ENCODE data around the gene DNMT1.
"Not testable (repeated sequence)": the region's sequence is repeated elsewhere in the genome, so short reads cannot be mapped to it uniquely, and the experiment has no call there.

Gene DNMT1

DNA sequence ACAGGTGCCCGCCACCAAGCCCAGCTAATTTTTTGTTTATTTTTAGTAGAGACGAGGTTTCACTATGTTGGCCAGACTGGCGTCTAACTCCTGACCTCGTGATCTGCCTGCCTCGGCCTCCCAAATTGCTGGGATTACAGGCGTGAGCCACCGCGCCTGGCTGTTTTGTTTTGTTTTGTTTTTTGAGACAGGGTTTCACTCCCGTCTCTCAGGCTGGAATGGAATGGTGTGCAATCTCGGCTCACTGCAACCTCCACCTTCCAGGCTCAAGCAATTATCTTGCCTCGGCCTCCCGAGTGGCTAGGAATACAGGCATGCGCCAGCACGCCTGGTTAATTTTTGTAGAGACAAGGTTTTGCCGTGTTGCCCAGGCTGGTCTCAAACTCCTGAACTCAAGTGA lies 5.3 kb upstream of the DNMT1 start:
- not testable (repeated sequence) for H3K27ac ChIP-seq (ENCODE audit: low read depth, low read length); H3K9ac ChIP-seq (ENCODE audit: low read depth, low read length); H3K4me1 ChIP-seq (ENCODE audit: control insufficient read depth, insufficient read depth, low read length); H3K27me3 ChIP-seq (ENCODE audit: control insufficient read depth, insufficient read depth, low read length); H3K36me3 ChIP-seq (ENCODE audit: control insufficient read depth, insufficient read depth, low read length); H3K4me3 ChIP-seq (ENCODE audit: low read depth, low read length); H3K9me3 ChIP-seq (ENCODE audit: control insufficient read depth, insufficient read depth, low read length)

DNA sequence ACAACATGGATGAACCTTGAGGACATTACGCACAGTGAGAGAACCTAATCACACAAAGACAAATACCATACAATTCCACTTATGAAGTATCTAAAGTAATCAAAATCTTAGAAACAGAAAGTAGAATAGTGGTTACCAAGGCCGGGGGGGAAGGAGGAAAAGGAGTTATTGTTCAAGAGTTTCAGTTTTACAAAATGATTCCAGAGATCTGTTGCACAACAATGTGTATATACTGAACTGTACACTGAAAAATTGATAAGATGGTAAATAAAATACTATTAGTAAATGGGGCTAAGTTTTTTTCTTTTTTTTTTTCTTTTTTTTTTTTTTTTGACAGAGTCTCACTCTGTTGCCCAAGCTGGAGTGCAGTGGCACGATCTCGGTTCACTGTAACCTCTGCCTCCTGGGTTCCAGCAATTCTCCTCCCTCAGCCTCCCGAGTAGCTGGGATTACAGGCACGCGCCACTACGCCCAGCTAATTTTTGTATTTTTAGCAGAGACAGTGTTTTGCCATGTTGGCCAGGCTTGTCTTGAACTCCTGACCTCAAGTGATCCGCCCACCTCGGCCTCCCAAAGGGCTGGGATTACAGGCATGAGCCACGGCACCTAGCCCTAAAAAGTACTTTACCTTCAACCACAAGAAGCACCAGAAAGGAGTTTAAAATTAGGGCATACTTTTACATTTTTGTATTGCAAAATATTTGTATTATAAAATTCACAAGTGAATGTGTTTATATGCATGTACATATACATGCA lies 4.3 kb upstream of the DNMT1 start:
- H3K36me3 ChIP-seq (ENCODE audit: control insufficient read depth, insufficient read depth, low read length); H3K27me3 ChIP-seq (ENCODE audit: control insufficient read depth, insufficient read depth, low read length); H3K9me3 ChIP-seq (ENCODE audit: control insufficient read depth, insufficient read depth, low read length); H3K27ac ChIP-seq (ENCODE audit: low read depth, low read length); H3K4me3 ChIP-seq (ENCODE audit: low read depth, low read length); H3K4me1 ChIP-seq (ENCODE audit: control insufficient read depth, insufficient read depth, low read length); H3K9ac ChIP-seq (ENCODE audit: low read depth, low read length): not testable (repeated sequence)

DNA sequence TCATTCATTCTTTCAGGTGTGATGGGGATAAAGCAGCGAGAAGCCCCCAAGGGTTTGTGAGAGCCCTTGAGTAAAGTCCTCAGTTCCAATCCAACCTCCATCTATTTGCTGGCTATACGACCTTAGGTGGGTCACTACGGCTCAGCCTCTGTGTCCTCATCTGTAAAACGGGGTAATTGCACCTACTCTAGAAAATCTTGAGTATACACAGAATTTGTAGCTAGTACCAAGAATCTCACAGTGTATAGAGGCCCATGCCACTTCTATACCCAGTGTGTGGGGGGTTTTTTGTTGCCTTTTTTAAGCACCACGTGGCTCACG lies 406 bp upstream of the DNMT1 start:
- Histone ChIP-seq H3K27me3 (ENCODE audit: control insufficient read depth, insufficient read depth, low read length) (no peaks in the 10 kb centered on the region), H3K9me3 (ENCODE audit: control insufficient read depth, insufficient read depth, low read length) (no peaks in the 10 kb centered on the region), H3K4me3 (ENCODE audit: low read depth, low read length) (peak overlapping the region; percentile 85), H3K27ac (ENCODE audit: low read depth, low read length) (peak overlapping the region; percentile 34), H3K4me1 (ENCODE audit: control insufficient read depth, insufficient read depth, low read length) (no peaks in the 10 kb centered on the region), H3K36me3 (ENCODE audit: control insufficient read depth, insufficient read depth, low read length) (peaks cover 10% of the 10 kb centered on the region), H3K9ac (ENCODE audit: low read depth, low read length) (no peak overlapping the region)

DNA sequence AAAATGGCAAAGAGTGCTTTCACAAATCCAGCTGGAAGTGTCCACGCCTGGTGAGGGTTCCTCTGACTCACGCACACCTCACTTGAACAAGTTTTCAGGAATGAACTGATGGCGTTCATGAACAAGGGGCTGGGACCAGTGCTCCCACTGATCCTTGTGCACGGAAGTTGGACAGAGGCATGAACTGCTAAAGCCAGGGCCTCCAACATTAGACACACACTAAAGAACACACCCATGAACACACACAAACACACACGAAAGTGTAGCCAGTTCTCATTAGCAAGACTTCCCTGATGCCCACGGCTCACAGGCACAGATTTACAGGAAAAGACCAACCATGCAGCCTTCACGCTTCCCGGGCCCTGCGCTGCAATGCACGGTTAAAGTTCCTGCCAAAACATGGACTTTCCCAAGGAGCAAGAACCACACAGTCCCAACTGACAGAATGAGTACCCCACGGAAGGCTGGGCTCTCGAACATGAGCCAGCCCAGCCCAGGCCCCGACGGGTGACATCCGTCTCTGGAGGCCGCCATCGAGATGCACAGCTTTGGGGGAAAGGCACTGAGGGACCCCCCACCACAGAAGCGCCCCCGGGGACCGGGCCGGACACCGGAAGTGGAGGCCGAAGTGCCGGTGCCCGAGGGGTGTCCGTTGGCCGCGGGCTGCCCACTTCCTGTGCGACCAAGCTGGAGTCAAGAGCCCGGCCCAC lies 808 bp downstream of the DNMT1 start:
- Histone ChIP-seq H3K27ac (ENCODE audit: low read depth, low read length) (peak overlapping the region; percentile 95), H3K4me3 (ENCODE audit: low read depth, low read length) (peak overlapping the region; percentile 85), H3K4me1 (ENCODE audit: control insufficient read depth, insufficient read depth, low read length) (no peaks in the 10 kb centered on the region), H3K36me3 (ENCODE audit: control insufficient read depth, insufficient read depth, low read length) (peaks cover 18% of the 10 kb centered on the region), H3K9me3 (ENCODE audit: control insufficient read depth, insufficient read depth, low read length) (no peaks in the 10 kb centered on the region), H3K27me3 (ENCODE audit: control insufficient read depth, insufficient read depth, low read length) (no peaks in the 10 kb centered on the region), H3K9ac (ENCODE audit: low read depth, low read length) (peak overlapping the region; percentile 83)

DNA sequence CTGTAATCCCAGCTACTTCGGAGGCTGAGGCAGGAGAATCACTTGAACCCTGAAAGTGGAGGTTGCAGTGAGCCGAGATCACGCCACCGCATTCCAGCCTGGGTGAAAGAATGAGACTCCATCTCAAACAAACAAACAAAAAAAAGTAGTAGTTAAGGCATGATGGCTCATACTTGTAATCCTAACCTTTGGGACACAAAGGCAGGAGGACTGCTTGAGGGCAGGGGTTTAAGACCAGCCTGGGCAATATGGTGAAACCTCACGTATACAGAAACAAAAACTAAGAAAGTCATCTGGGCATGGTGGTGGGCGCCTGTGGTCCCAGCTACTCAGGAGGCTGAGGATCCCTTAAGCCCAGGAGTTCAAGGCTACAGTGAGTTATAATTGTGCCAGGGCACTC lies 1.8 kb downstream of the DNMT1 start:
- Histone ChIP-seq H3K36me3 (ENCODE audit: control insufficient read depth, insufficient read depth, low read length) (peaks cover 20% of the 10 kb centered on the region), H3K27ac (ENCODE audit: low read depth, low read length) (no peak overlapping the region), H3K27me3 (ENCODE audit: control insufficient read depth, insufficient read depth, low read length) (no peaks in the 10 kb centered on the region), H3K9ac (ENCODE audit: low read depth, low read length) (no peak overlapping the region), H3K4me1 (ENCODE audit: control insufficient read depth, insufficient read depth, low read length) (no peaks in the 10 kb centered on the region), H3K4me3 (ENCODE audit: low read depth, low read length) (no peak overlapping the region), H3K9me3 (ENCODE audit: control insufficient read depth, insufficient read depth, low read length) (no peaks in the 10 kb centered on the region)

DNA sequence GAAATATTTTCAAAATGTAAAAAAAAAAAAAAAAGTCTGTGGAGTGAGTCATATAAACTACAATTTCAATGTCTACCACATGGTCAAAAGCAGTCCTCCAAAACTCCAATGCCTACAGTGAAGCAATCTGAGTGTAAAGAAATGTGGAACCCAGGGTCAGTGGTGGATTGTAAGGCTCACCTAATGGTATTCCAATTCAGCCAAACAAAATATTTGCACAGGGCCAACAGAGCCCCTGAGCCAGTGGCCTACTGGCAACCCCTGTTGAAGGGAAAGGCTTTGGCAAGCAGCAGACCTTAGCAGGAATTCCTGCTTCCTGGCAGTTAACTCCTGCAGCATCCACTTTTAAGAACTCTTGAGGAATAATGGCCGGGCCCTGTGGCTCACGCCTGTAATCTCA lies 3.4 kb downstream of the DNMT1 start:
- no peak overlapping the region for H3K4me3 ChIP-seq (ENCODE audit: low read depth, low read length)
- peaks cover 26% of the 10 kb centered on the region for H3K36me3 ChIP-seq (ENCODE audit: control insufficient read depth, insufficient read depth, low read length)
- H3K9me3 ChIP-seq (ENCODE audit: control insufficient read depth, insufficient read depth, low read length), result no peaks in the 10 kb centered on the region
- H3K27ac ChIP-seq (ENCODE audit: low read depth, low read length), result no peak overlapping the region
- no peak overlapping the region for H3K9ac ChIP-seq (ENCODE audit: low read depth, low read length)
- no peaks in the 10 kb centered on the region for H3K4me1 ChIP-seq (ENCODE audit: control insufficient read depth, insufficient read depth, low read length)
- no peaks in the 10 kb centered on the region for H3K27me3 ChIP-seq (ENCODE audit: control insufficient read depth, insufficient read depth, low read length)

DNA sequence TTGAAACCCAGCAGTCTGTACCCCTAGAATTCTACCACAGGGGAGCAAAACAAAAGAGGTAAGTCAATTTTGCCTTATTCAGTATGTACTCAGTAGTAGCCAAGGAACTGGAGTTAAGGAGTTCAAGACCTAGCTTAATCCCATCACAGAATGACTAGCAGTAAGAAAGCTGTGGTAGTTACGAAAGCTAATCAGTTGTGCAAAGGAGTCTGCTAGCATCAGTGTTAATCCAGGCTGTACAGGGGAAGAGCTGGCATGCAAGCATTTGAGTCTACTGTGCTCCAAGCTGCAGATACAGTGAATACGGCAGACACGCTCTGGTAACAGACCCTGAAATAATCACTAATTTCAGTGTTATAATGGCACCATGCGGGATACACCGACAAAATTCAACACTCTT lies 4.7 kb downstream of the DNMT1 start:
- peaks cover 37% of the 10 kb centered on the region for H3K36me3 ChIP-seq (ENCODE audit: control insufficient read depth, insufficient read depth, low read length)
- H3K4me1 ChIP-seq (ENCODE audit: control insufficient read depth, insufficient read depth, low read length), result no peaks in the 10 kb centered on the region

DNA sequence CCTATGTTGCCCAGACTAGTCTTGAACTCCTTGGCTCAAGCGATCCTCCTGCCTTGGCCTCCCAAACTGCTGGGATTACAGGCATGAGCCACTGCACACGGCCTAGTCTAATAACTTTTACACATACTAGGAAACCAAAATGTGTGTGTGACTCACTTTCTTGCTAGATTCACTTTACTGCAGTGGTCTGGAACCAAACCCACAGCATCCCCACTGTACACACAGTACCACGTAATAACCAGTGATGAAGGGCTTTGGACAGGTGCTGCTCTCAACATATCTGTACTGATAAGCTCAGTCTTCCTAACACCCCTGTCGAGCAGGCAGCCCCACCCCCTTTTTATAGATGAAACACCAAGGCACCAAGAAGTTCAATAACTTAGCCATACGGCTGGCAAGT lies 5.1 kb downstream of the DNMT1 start:
- H3K4me3 ChIP-seq (ENCODE audit: low read depth, low read length), result no peak overlapping the region
- H3K27me3 ChIP-seq (ENCODE audit: control insufficient read depth, insufficient read depth, low read length), result no peaks in the 10 kb centered on the region
- no peaks in the 10 kb centered on the region for H3K4me1 ChIP-seq (ENCODE audit: control insufficient read depth, insufficient read depth, low read length)
- peaks cover 40% of the 10 kb centered on the region for H3K36me3 ChIP-seq (ENCODE audit: control insufficient read depth, insufficient read depth, low read length)
- no peak overlapping the region for H3K9ac ChIP-seq (ENCODE audit: low read depth, low read length)
- no peak overlapping the region for H3K27ac ChIP-seq (ENCODE audit: low read depth, low read length)
- H3K9me3 ChIP-seq (ENCODE audit: control insufficient read depth, insufficient read depth, low read length), result no peaks in the 10 kb centered on the region

More for the DNA sequence above, 4.7 kb downstream of the DNMT1 start:
- no peak overlapping the region for H3K9ac ChIP-seq (ENCODE audit: low read depth, low read length)
- H3K27ac ChIP-seq (ENCODE audit: low read depth, low read length), result no peak overlapping the region
- no peaks in the 10 kb centered on the region for H3K9me3 ChIP-seq (ENCODE audit: control insufficient read depth, insufficient read depth, low read length)
- no peaks in the 10 kb centered on the region for H3K27me3 ChIP-seq (ENCODE audit: control insufficient read depth, insufficient read depth, low read length)
- no peak overlapping the region for H3K4me3 ChIP-seq (ENCODE audit: low read depth, low read length)

DNA sequence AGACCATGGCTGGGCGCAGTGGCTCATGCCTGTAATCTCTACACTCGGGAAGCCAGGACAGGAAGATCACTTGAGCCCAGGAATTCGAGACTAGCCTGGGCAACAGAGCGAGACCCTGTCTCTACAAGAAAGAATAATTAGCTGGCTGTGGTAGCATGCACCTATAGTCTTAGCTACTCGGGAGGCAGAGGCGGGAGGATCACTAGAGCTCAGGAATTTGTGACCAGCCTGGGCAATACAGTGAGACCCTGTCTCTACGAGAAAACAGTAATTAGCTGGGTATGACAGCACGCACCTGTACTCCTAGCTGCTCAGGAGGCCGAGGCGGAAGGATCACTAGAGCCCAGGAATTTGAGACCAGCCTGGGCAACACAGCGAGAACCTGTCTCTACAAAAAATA lies 7.4 kb downstream of the DNMT1 start:
- H3K9me3 ChIP-seq (ENCODE audit: control insufficient read depth, insufficient read depth, low read length), result no peaks in the 10 kb centered on the region
- H3K27me3 ChIP-seq (ENCODE audit: control insufficient read depth, insufficient read depth, low read length), result no peaks in the 10 kb centered on the region
- no peak overlapping the region for H3K9ac ChIP-seq (ENCODE audit: low read depth, low read length)
- no peak overlapping the region for H3K27ac ChIP-seq (ENCODE audit: low read depth, low read length)
- peaks cover 48% of the 10 kb centered on the region for H3K36me3 ChIP-seq (ENCODE audit: control insufficient read depth, insufficient read depth, low read length)
- no peaks in the 10 kb centered on the region for H3K4me1 ChIP-seq (ENCODE audit: control insufficient read depth, insufficient read depth, low read length)
- no peak overlapping the region for H3K4me3 ChIP-seq (ENCODE audit: low read depth, low read length)

DNA sequence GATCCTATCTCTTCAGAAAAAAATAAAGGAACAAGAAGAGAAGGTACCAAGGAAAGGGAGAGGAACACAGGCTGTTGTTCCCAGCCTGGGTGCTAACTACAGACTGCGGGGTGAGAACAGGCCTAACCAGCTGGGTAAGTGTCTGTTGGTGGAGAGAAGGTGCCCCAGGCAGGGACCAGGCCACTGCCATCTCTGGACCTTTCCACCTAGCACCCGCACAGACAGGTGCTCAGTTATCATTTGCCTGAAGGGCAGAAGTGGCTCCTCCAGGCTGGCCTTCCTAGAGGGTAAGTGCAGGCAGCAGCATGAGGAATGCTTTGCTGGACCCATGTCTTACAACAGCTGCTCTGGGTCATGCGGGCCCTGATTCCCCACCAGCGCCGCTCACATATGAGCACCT lies 10.1 kb downstream of the DNMT1 start:
- Histone ChIP-seq H3K4me3 (ENCODE audit: low read depth, low read length) (no peak overlapping the region), H3K4me1 (ENCODE audit: control insufficient read depth, insufficient read depth, low read length) (no peaks in the 10 kb centered on the region), H3K9me3 (ENCODE audit: control insufficient read depth, insufficient read depth, low read length) (no peaks in the 10 kb centered on the region), H3K27ac (ENCODE audit: low read depth, low read length) (no peak overlapping the region), H3K27me3 (ENCODE audit: control insufficient read depth, insufficient read depth, low read length) (no peaks in the 10 kb centered on the region), H3K36me3 (ENCODE audit: control insufficient read depth, insufficient read depth, low read length) (peaks cover 58% of the 10 kb centered on the region), H3K9ac (ENCODE audit: low read depth, low read length) (no peak overlapping the region)

DNA sequence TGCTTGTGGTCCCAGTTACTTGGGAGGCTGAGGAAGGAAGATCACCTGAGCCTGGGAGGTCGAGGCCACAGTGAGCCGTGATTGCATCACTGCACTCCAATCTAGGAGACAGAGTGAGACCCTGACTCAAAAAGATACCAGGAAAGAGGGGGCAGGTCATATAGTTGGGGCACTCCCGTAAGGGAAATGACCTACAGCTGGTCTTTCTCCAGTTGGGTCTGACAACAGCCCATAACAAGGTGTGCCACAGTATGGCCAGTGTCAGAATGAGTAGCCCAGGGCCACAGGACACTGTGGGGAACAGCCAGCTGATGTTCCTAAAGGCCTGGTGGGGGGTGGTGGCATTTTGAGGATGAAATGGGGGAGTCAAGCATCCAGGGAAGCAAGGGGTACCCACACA lies 10.8 kb downstream of the DNMT1 start:
- H3K27me3 ChIP-seq (ENCODE audit: control insufficient read depth, insufficient read depth, low read length), result no peaks in the 10 kb centered on the region
- H3K27ac ChIP-seq (ENCODE audit: low read depth, low read length), result no peak overlapping the region
- H3K36me3 ChIP-seq (ENCODE audit: control insufficient read depth, insufficient read depth, low read length), result peaks cover 62% of the 10 kb centered on the region
- H3K4me1 ChIP-seq (ENCODE audit: control insufficient read depth, insufficient read depth, low read length), result no peaks in the 10 kb centered on the region
- H3K9me3 ChIP-seq (ENCODE audit: control insufficient read depth, insufficient read depth, low read length), result no peaks in the 10 kb centered on the region
- H3K4me3 ChIP-seq (ENCODE audit: low read depth, low read length), result no peak overlapping the region
- no peak overlapping the region for H3K9ac ChIP-seq (ENCODE audit: low read depth, low read length)

Measured in HUES48 (cell line).